NK-92 treated with Interleukin-12 subunit alpha and Interleukin-12 subunit beta, amount 100 ng/mL, for 24 hours (cell line): ENCODE data around the gene XYLT1.
A peak's percentile ranks its signal among the peaks of the same experiment; 100 is the strongest.
"Not testable (repeated sequence)": the region's sequence is repeated elsewhere in the genome, so short reads cannot be mapped to it uniquely, and the experiment has no call there.

ENCODE experiments used
- DNase-seq: peaks from one replicate; lab custom pipeline; 2025; lab: John Stamatoyannopoulos, UW

The XYLT1 gene

DNA sequence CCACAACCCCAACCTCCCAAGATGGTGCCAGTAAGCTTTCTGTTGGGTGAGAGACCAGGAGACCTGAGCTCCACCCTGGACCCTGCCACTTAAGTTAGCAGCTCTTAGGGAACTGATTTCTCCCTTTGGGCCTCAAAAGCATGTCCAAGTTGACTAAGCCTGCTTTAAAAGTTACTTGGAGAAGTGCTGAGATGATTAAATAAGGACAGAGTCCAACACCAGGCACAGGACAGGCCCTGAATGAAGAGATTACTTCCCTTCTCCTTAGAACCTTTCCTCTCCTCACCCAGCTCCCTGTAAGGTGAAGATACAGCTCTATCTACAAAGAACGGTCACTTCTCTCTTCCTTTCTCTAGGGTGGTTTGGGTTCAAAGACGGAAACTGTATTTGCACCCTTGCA lies 162.6 kb downstream of the XYLT1 start:
- no peak for DNase-seq

DNA sequence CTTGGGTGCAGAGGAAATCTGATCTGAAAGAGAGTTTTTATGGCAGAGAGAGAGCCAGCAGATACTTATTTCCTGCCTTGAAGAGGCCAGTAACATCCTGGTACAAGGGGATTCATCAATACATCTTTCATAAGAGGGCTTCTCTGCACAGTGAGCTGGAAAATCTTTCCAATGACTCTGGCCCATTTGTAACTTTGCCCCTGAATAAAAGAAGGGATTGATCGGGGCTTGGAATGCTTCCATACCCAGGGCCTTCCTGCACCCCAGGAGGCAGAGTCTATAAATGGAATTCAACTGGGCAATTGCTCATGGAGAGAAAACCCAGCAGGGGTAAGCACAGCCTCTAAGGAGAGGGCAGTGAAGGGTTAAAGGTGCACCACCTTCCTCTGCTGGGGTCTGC lies 163.3 kb downstream of the XYLT1 start:
- DNase-seq: no peak

DNA sequence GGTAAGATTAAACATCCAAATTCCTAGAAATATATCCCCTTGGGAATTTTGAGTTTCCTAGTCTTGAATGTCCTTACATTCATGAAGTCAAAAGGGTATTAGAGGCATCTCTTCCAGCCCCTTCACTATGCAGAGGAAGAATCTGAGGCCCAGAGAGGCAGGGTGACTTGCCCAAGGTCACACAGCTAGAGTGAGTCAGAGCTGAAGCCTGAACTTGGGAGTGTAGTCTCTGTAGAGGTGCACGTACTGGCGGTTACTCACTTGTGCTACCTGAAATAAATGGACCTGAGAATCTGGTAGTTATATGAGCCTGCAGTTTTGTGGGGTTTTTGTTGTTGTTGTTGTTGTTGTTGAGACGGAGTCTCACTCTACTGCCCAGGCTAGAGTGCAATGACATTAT lies 164.0 kb downstream of the XYLT1 start:
- no peak for DNase-seq

DNA sequence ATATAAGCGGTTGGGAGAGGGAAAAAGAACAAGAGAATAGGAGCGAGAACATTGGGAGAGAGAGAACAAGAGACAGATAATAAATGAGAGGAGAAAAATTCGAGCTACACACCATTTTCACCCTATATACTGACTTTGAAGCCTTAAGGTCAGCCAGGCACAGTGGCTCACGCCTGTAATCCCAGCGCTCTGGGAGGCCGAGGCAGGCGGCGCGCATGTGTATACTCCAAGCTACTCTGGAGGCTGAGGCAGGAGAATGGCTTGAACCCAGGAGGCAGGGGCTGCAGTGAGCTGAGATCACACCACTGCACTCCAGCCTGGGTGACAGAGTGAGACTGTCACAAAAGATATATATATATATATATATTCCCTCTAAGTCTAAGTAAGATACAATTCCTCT lies 164.5 kb downstream of the XYLT1 start:
- not testable (repeated sequence) for DNase-seq

DNA sequence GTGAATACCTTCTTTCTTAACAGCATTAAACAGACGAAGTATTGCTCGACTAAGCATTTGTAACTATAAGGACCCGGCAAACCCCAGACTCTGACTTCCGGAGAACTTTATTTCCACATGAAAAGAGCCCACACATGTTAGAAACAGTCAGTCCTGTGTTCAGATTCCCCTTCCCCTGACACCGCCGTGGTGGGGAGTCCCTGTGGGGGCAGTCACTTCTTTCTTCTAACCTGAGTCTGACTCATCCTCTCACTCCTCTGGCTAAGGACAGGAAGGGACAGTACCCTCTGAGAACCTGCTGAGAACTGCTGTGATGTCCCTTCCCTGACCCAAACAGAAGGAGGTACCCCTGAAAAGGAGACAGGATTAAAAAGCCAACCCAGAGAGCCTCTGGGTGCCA lies 165.1 kb downstream of the XYLT1 start:
- peak; percentile 18 for DNase-seq

DNA sequence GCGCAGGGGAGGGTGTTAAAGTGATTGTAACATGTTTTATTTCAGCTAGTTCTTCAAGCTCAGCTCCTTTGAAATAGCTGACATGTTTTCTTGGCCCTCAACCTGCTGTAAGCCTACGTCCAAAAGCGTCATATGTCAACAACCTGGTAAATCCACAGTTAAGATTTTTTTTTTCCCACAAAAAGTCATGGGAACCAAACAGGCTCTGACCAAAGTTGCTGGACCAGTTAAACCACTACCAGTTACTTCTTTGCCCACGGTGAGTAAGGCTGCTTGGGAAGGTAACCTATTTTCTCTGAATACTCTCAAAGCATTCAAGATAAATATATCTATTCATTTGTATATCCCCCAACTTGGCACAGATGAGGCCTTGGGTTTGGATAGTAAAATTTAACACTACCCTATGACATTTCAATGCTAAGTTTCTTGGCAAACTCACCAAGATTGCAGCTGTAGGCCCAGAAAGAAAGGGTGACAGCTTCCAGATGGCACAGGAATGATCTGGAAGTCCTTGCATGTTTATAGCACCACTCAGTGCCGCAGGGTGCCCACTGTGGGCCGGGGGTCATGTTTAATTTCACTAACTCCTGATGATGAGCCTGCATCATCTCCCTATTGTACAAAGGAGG lies 166.2 kb downstream of the XYLT1 start:
- no peak for DNase-seq

DNA sequence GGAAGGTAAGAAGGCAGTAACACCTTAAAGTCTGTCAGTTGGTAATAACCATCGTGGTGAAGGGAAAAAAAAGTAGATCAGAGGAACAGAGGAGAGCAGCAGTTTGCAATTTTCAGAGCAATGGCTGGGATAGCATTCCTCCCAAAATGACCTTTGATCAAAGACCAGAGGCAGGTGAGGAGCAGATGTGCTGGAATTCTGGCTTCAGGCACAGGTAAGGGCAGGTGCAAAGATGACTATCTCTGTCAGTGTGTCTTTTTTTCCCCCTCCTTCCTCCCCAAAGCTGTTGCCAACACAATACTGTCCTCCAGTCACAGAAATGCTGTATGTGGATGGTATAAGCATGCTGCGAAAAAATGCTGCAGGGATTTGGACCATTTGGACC lies 166.7 kb downstream of the XYLT1 start:
- DNase-seq: no peak

DNA sequence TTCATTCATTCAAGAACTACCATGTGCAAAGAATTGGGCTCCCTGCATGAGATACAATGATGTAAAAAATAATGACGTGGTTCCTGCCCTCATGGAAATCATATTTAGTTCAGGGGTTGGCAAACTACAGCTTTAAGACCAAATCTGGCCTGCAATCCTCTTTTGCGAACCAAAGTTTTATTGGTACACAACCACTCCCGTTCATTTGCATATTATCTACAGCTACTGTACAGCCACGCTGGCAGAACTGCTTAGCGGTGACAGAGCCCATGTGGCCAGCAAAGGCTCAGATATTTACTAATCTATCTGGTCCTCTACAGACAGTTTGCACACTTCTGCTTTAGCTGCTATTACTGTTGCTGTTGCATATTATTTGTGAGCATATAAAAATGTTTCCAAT lies 167.7 kb downstream of the XYLT1 start:
- no peak for DNase-seq

DNA sequence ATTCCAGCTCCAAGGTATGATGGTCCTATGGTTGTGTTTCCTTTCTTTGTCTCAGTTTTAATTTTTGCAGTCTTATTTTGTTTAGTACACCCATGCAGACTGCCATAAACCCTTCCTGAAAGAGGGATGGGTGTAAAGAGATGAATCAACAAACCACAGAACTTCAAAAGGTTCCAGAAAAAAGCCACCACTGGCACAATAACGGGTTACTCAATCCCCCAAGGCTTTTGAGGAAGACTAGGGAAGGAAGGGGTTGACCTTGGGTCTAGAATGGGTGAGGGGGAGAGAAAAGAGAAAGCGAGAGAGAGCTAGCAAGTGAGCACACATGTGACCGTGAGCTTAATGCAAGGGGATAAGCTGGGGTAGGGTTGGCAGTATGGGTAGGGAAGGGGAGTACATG lies 168.1 kb downstream of the XYLT1 start:
- DNase-seq: no peak

DNA sequence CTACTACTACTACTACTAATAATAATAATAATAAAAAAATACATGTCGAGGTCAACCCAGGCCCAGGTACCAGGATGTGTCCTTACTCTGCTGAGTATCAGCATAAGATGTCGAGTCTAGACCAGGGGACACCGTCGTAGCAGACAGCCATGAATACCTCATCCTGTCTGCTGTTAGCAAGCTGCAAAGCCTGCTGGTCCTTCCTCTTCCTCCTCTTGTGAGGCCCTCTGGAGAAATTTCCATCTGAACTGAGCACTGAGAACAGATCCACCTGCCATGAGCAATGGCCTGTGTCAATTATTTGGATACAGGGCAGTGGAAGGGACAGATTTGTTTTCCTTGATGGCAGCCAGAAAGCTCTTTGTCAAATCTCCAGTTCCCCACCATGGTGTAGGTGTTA lies 168.5 kb downstream of the XYLT1 start:
- no peak for DNase-seq

DNA sequence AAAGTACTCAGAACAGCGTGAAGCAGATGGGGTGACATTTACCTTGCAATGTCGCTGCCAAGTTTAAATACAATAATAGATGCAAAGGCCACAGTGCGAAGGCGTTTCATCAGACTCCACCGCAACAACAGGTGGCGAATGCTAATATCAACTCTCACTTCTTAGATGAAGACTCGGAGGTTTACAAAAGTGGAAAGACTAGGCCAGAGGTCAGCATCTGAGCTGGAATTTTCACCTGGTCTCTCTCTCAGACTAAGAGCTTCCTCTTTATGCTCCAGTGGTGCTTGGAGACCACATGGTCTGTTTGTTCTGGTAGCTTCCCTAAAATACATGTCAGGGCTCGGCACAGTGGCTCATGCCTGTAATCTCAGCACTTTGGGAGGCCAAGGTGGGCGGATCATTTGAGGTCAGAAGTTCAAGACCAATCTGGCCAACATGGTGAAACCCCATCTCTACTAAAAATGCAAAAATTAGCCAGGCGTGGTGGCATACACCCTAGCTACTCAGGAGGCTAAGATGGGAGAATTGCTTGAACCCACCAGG lies 169.1 kb downstream of the XYLT1 start:
- DNase-seq: no peak

DNA sequence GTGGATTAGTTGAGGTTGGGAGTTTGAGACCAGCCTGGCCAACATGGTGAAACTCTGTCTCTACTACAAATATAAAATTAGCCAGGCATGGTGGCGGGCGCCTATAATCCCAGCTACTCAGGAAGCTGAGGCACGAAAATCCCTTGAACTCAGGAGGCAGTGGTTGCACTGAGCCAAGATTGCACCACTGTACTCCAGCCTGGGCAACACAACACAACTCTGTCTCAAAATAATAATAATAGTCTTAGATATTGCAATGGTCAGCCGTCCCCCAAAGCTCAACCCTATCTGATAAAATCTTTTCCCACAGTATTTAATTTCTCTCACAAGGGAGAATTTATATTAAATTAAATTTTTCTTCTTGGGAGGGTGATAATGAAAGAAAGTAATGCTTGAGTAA lies 169.6 kb downstream of the XYLT1 start:
- DNase-seq: no peak

DNA sequence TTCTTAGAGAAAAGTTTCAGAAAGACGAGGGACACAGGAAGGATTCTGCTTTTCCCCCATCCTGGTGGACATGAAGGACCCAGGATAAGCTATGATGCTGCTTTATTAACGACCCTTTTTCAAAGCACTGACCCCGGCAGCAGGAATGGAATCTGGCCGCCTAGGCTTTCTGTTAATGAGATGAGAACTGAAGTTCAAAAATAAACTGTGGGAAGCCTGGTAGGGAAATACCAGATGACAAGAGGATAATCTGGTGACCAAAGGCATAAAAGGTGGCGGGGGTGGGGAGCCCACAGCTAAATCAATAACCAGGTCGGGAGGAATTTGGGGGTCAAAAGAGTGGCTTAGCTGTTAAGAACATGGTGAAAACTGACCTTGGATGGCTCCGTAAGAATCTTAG lies 171.0 kb downstream of the XYLT1 start:
- DNase-seq: no peak

DNA sequence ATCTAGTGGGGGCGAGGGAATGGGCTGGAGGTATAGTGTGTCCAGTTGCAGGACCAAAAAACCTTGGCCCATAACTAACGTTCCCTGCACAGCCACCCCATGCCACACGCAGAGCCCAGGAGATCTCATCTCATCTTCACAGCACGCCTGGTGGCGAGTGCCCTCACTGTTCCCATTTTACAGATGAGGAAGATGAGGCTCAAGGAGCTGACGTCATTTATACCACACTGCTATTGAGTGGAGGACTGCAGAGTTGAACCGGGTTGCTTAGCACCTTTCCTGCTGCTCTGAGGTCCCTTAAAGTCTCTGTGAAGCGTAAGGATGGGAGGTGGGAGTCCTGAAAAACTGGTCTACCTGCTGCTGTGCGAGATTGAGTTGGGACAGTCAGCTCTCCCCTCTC lies 172.5 kb downstream of the XYLT1 start:
- DNase-seq: no peak

DNA sequence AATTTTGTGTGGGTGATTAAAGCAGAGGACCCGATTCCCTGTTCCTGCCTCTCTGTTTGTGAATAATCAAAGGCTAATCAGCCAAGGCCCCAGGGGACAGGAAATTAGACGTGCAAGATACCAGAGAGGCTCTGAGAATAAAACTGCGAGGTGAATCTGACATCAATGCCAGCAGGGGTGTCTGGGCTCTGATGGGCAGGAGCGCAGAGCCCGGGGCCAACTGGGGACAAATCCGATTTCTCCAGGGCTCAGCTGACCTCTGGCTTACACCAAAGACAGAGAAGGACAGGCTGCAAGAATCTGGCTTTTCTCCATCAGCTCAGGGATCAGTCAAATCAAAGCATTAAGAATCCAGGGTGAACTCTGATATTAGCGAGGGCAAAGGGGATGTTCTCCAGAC lies 174.3 kb downstream of the XYLT1 start:
- DNase-seq: no peak

DNA sequence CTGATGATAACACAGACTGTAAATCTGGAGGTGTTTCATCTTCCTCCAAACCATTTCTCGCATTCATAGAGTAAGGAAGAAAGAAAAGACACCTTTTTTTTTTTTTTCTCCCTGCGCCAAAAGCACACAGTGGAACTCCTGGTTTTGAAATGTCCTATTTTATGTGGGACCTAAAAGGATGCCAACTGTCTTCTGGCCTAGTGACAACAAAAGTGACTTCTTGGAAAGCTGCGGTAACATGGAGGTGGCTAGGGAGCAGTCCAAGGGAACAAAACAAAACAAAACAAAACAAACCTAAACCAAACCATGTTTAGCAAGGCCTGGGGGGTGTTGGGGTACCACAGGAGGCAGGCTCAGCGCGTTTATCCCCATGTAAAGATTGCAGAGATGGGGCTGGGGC lies 174.8 kb downstream of the XYLT1 start:
- DNase-seq: no peak

DNA sequence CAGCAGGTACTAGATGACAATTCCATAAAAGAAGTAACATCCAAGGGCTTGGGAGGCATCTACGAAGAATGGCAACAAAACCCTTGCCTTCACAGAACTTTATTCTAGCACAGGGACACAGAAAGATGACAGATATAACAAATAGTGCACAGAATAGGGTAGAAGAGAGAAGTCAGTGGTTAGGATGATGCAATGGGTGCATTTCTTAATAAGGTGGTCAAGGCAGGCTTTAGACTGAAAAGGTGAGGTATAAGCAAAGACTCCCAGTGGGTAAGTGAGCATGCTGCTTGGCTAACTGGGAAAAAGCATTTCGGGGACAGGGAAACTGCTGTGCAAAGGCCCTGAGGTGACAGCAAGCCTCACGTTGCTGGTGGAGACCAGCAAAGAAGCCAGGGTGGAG lies 175.9 kb downstream of the XYLT1 start:
- peak; percentile 19 for DNase-seq

DNA sequence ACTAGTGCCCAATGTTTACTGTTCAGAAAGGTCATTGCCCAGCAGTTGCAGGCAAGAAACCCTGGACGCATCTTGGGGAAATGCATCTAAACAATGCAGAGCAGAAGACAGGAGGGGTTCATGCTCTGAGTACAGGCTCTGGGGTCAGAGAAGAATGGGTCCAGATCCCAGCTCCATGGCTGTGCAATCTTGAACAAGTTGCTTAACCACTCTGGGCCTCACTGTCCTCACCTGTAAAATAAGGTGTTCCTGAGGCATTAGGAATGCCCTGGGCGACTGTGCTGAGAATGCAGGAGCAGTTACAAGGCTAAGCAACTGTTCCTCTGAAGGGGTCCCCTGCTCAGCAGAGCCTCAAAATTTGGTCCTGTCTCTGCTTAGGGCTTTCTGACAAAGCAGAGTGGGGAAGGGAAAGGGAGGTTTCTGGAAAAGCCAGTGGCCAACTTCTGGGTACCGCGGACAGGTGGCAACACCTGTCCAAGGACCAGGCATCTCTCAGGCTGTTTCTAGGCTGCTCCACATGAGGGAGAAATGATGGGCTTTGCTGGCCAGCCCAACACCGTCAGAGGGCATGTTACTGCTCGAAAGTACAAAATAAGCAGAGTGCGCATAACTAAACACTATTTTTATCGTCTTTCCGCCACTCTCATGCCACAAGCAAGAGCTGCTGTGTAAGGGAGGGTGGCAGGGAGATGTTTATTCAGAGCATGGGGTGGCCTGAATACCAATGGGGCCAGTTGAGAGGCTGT lies 176.8 kb downstream of the XYLT1 start:
- DNase-seq: no peak

DNA sequence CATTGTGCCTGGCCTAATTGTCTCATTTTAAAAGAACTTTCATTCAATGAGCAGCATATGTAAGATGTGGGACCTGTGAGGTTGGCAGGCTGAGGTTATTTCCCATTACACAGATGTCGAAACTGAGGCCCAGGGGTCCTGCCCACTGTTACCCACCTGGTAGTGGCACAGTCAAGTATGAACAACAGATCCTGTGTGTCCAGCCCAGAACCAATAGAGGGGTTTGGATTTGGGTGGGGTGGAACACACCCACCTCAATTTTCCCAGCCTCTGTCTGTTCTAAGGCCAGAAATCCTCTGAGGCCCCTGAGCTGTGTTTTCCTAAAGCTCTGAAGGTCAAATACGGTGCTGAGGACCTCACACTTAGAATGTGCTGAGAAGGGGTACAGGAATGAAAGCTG lies 179.5 kb downstream of the XYLT1 start:
- no peak for DNase-seq

DNA sequence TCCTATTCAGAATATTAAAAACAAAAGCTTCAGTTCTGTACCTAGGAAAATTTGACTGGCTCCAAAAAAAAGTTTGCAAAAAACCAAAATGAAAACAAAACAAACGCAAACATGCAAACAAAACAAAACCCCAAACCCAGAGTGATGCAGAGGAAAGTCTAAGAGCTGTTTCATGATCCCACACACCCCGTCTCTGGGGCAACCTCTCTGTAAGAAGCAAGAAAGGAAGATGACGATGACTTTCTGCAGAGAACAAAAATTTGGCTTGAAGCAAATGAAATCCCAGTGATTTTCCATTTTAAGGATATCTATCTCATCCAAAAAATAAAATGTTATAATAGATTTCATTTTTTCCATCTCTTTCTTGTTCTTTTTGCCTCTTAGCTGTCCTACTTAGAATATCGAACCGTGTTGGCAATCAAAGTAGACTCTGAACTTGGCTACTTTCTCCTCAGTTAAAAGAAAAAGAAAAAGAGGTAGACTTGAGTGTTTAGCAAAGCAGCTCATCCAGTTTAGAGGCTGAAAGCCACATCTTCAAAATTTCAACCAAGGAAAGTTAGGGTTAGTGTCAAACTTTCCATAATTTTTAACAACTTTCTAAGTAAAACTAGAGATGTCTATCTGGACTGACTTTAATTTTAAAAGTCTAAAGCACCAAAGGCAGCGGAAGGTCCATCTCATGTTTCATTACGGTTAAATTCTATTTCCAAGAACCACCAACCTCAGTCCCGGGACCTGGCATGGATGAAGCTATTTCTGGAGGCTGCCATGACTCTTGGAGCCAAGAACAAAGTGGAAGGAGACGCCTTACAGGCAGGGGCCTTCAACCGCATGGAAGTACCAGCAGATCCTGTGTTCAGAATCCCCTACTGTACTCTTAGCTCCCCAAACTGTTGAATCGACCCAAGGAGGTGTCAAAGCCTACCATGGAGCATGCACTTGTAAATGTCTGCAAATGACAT lies 180.8 kb downstream of the XYLT1 start:
- DNase-seq: no peak

DNA sequence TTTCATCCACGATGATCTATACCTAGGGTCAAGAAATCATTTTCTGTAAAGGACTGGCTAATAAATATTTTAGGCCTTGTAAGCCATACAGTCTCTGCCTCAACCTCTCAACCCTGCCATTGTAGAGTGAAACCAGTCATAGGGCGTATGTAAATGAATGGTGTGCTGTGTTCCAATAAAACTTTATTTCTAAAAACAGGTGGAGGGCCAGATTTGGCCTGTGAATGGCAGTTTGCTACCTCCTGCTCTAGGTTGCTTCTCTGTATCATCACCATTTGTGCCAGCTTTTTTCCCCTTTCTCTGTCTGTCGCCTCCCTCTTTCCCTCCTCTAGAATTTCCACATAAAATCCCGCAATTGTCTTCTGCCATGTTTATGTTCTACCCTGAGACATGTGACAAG lies 181.7 kb downstream of the XYLT1 start:
- no peak for DNase-seq

DNA sequence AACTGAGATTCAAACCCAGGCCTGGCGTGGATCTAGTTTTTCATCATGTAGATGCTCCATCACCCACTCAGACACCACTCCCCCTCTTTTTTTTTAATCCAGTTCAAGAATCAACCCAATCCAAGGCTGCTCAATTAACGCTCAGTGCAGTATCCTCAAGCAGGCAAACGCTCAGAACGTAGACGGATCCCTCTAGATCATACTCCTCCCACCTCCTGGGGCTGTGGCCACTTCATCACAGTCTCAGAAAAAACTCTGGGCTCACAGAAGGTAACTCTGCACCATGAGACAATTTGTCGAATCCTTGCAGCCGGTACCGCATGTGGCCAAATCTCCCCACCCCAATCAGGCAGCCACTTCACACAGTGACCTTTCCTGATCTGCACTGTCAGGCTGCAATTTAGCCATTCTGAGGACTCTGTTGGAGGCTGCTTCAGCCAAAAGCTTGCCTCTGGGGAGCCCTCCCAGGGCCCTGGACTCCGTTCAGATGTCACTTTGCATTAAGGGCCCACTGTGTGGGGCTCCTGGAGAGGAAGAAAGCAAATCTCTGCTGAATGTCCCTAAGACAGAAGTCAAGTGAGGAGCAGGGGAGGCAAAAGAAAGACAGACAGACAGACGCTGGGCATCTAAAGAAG lies 183.5 kb downstream of the XYLT1 start:
- DNase-seq: no peak
